ENCODE results near the gene GALK2.

Gene GALK2

DNA sequence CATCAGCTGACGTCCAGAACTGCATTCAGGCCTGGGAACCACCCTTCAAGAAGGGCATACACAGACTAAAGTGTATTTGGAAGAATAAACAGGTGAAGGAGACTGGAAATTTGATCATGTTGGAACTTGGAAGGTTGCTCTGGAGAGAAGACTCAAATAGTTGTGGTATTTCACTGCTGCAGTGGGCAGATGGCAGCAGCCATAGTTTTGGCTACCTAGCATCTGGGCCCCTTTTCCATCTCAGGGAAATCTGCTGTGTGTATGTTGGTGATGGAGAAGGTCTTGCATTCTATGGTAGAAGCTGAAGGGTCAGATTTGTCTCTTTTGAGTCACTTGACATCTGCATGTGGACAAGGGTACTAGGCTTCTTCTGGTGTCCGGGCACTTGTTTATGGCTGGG lies 138.6 kb downstream of the GALK2 start:
- no peak for DNase-seq (ENCODE audit: low read depth)
- no peak overlapping the region for H3K4me3 ChIP-seq (replicated peaks; ENCODE audit: low read depth, low read length)
- TF ChIP-seq, protein P1, sequence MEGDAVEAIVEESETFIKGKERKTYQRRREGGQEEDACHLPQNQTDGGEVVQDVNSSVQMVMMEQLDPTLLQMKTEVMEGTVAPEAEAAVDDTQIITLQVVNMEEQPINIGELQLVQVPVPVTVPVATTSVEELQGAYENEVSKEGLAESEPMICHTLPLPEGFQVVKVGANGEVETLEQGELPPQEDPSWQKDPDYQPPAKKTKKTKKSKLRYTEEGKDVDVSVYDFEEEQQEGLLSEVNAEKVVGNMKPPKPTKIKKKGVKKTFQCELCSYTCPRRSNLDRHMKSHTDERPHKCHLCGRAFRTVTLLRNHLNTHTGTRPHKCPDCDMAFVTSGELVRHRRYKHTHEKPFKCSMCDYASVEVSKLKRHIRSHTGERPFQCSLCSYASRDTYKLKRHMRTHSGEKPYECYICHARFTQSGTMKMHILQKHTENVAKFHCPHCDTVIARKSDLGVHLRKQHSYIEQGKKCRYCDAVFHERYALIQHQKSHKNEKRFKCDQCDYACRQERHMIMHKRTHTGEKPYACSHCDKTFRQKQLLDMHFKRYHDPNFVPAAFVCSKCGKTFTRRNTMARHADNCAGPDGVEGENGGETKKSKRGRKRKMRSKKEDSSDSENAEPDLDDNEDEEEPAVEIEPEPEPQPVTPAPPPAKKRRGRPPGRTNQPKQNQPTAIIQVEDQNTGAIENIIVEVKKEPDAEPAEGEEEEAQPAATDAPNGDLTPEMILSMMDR (IDR thresholded peaks at IDR 0.05; ENCODE audit: low read length, missing control alignments) = no peak

DNA sequence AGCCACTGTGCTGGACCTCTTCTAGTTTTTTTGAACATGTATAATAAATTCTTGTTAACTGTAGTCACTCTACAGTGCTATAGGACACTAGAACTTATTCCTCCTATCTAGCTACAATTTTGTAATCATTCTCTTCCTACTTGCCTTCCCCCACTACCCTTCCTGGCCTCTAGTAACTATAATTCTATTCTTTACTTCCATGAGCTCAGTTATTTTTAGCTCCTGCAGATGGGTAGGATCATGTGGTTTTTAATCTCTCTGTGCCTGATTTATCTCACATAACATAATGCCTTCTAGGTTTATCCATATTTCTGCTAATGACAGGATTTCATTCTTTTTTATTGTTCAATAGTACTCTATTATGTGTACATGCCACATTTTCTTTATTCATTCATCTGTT lies 139.8 kb downstream of the GALK2 start:
- no peak overlapping the region for H3K4me3 ChIP-seq (replicated peaks; ENCODE audit: low read depth, low read length)
- TF ChIP-seq, protein P1 (IDR thresholded peaks at IDR 0.05; ENCODE audit: low read length, missing control alignments) = no peak
- peak; percentile 6 for DNase-seq (ENCODE audit: low read depth)

DNA sequence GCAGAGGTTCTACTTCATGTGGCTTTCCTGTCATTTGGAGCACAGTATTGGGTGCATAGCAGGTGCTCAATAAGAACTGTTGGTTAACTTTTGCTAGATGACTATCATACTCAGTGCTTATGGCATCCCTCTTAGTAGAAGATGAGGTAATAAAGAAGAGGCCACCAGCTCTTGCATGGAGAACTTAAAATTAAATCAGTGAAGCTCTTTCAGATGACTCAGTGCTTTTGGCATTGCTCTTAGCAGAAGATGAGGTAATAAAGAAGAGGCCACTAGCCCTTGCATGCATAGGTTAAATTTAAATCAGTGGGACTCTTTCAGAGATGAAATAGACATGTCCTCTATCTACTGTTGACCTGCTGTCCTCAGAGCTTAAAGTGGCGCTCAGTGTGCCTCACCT lies 143.6 kb downstream of the GALK2 start:
- TF ChIP-seq, protein P1 (IDR thresholded peaks at IDR 0.05; ENCODE audit: low read length, missing control alignments) = no peak
- no peak overlapping the region for H3K4me3 ChIP-seq (replicated peaks; ENCODE audit: low read depth, low read length)
- peak; percentile 84 for DNase-seq (ENCODE audit: low read depth)

DNA sequence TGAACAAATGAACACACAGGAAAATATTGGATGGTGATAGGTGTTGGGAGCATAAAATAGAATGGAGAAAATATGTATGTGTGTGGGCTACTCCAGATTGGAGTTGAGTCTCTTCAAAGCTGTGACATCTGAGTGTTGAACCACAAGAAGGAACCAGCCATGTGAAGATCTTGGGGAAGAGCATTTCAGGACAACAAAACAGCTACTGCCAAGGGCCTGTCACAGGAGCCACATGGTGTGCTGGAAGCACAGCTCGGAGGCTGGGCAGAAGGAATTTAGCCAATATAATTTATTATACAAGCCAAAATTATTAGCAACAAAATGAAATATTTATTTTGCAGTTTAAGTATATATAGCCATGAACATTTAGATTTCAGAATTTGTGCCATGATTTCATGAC lies 144.7 kb downstream of the GALK2 start:
- no peak overlapping the region for H3K4me3 ChIP-seq (replicated peaks; ENCODE audit: low read depth, low read length)
- DNase-seq (ENCODE audit: low read depth) = no peak
- TF ChIP-seq, protein P1 (IDR thresholded peaks at IDR 0.05; ENCODE audit: low read length, missing control alignments) = no peak

DNA sequence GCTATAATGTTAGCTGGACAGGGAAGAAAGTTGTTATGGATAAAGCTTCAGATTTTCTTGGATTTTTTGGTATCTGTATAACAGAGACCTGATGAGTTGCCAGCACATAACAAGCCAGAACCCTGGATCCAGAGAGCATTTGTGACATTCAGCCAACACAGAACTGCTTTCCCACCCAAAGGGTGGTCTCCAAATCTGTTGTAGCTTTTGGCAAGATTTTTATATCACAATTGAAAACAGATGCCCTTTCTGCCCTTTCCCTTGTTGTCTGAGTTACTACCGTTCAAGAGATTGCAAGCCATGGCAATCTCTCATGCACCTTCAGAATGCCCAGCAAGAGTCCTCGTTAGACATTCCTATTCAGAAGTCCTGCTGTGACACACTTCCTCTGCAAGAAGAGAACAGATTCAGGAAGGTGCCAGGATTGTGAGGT lies 145.4 kb downstream of the GALK2 start:
- TF ChIP-seq, protein P1 (IDR thresholded peaks at IDR 0.05; ENCODE audit: low read length, missing control alignments) = no peak
- DNase-seq (ENCODE audit: low read depth) = no peak
- H3K4me3 ChIP-seq (replicated peaks; ENCODE audit: low read depth, low read length) = no peak overlapping the region

DNA sequence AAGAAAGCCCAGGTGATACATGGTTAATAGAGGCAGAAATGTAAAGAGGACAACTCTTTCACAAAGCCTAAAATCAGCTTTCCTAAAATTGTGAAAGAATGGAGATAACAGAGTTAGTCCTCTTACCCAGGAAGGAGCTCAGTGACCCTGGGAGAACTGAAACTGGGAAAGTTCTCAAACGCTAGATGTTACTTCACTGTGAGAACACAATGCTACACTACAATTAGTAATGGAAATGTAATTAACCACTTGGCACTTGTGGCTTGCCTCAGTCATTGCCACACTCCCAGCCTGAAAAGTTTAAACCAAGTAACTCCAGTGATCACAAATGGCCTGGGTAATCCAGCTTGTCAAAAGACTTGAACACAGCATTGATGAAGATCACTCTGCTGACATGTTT lies 150.3 kb downstream of the GALK2 start:
- DNase-seq (ENCODE audit: low read depth) = no peak
- TF ChIP-seq, protein P1 (IDR thresholded peaks at IDR 0.05; ENCODE audit: low read length, missing control alignments) = no peak
- no peak overlapping the region for H3K4me3 ChIP-seq (replicated peaks; ENCODE audit: low read depth, low read length)

DNA sequence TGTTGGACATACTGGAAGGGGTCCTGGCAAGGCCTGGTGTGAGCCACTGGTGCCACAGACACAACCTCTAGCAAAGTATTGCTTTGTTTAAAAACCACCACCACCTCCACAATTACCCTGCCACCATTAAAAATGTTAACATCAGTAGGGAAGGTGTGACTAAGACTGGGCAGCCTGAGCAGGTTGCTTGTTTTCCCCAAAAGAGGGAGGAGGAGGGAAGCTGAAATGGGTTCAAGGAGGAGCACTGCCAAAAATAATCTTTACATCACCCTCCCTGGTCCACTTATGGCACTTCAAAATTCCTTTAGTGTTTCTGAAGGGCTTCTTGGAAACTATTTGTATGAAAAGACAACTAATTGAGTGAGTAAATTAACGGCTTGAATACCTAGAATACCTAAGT lies 153.2 kb downstream of the GALK2 start:
- TF ChIP-seq, protein P1 (IDR thresholded peaks at IDR 0.05; ENCODE audit: low read length, missing control alignments) = no peak
- no peak overlapping the region for H3K4me3 ChIP-seq (replicated peaks; ENCODE audit: low read depth, low read length)
- no peak for DNase-seq (ENCODE audit: low read depth)

All from fibroblast of pulmonary artery (primary cell).